Parathyroid adenoma (tissue), 2 donors: ENCODE results near the gene RIOK3.

Experiments used
- H2AFZ ChIP-seq: fragments of 300-600 bp; sonication (generic); one replicate; pipeline ENCODE4 v1.7.0; 2017; ENCODE audit warnings: antibody characterized with exemption, mild to moderate bottlenecking
- H3K27ac ChIP-seq: fragments of 300-600 bp; sonication (generic); one replicate; pipeline ENCODE4 v1.7.0; 2017
- H3K27me3 ChIP-seq: fragments of 300-600 bp; sonication (generic); one replicate; pipeline ENCODE4 v1.7.0; 2017; ENCODE audit warnings: low read length; ENCODE audit not compliant: control insufficient read depth, insufficient read depth
- H3K36me3 ChIP-seq: fragments of 300-600 bp; sonication (generic); one replicate; pipeline ENCODE4 v1.7.0; 2017; ENCODE audit warnings: low read length; ENCODE audit not compliant: control insufficient read depth, insufficient read depth
- H3K4me1 ChIP-seq: fragments of 300-600 bp; sonication (generic); one replicate; pipeline ENCODE4 v1.7.0; 2017; ENCODE audit warnings: control low read depth
- H3K4me2 ChIP-seq: fragments of 300-600 bp; sonication (generic); one replicate; pipeline ENCODE4 v1.7.0; 2017; ENCODE audit warnings: low read length
- H3K4me3 ChIP-seq: fragments of 300-600 bp; sonication (generic); one replicate; pipeline ENCODE4 v1.7.0; 2017; ENCODE audit warnings: low read depth, low read length
- H3K79me2 ChIP-seq: fragments of 300-600 bp; sonication (generic); one replicate; pipeline ENCODE4 v1.7.0; 2017; ENCODE audit warnings: control low read depth
- H3K9ac ChIP-seq: fragments of 300-600 bp; sonication (generic); one replicate; pipeline ENCODE4 v1.7.0; 2017; ENCODE audit warnings: mild to moderate bottlenecking
- H3K9me3 ChIP-seq: fragments of 300-600 bp; sonication (generic); one replicate; pipeline ENCODE4 v1.7.0; 2017; ENCODE audit warnings: low read length; ENCODE audit not compliant: control insufficient read depth
- TF ChIP-seq, protein P1 (sequence below): fragments of 300-600 bp; sonication (generic); IDR thresholded peaks from one replicate; pipeline ENCODE4 v1.7.0; 2017; ENCODE audit warnings: antibody characterized with exemption, mild to moderate bottlenecking
- donor health status: primary hyperparathyroidism.

The RIOK3 gene

DNA sequence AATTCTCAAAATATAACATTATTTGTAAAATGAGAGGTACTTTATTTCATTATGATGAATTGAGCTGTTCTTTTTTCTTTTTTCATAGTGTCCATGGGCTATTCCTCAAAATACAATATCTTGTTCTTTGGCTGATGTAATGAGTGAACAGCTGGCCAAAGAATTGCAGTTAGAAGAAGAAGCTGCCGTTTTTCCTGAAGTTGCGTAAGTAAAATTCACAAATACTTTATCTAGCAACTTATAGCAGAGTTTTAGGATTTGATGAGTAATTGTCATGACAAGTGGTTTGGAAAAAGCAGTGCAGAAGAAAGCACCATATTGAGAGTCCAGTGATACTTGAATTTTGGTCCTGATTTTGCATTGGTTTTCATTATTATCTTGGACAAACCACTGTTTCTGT, 9.8 kb downstream of the RIOK3 start:
- no peaks in the 10 kb centered on the region for H3K36me3 ChIP-seq
- H3K27ac ChIP-seq, result no peak overlapping the region
- H3K4me1 ChIP-seq, result peaks cover 30% of the 10 kb centered on the region

DNA sequence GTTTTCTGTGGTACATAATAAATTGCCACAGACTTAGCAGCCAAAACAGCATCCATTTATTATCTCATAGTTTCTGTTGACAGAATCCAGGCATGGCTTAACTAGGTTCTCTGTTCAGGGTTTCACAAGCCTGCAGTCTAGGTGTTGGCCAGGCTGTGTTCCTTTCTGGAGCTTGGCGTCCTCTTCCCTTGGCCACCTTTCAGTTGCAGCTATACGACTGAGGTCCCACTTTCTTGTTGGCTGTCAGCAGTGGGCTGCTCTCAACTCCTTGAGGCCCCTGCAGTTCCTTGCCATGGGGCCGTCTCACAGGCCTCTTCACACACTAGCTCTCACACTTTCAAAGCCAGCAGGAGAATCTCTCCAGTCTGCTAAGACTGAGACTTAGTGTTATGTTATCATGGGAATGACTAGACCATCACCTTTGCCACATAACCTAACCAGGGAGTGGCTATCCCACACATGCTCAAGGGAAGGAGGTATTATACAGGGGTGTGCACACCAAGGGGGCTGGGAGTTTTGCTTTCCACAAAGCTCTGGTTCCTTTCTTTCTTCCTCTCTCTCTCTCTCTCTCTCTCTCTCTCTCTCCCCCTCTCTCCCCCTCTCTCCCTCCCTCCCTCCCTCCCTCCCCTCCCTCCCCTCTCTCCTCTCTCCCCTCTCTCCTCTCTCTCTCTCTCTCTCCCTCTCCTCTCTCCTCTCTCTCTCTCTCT, 15.8 kb downstream of the RIOK3 start:
- no peak overlapping the region for H3K9ac ChIP-seq
- H3K4me1 ChIP-seq, result no peaks in the 10 kb centered on the region
- TF ChIP-seq, protein P1, sequence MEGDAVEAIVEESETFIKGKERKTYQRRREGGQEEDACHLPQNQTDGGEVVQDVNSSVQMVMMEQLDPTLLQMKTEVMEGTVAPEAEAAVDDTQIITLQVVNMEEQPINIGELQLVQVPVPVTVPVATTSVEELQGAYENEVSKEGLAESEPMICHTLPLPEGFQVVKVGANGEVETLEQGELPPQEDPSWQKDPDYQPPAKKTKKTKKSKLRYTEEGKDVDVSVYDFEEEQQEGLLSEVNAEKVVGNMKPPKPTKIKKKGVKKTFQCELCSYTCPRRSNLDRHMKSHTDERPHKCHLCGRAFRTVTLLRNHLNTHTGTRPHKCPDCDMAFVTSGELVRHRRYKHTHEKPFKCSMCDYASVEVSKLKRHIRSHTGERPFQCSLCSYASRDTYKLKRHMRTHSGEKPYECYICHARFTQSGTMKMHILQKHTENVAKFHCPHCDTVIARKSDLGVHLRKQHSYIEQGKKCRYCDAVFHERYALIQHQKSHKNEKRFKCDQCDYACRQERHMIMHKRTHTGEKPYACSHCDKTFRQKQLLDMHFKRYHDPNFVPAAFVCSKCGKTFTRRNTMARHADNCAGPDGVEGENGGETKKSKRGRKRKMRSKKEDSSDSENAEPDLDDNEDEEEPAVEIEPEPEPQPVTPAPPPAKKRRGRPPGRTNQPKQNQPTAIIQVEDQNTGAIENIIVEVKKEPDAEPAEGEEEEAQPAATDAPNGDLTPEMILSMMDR, result no peak
- no peaks in the 10 kb centered on the region for H3K9me3 ChIP-seq
- H3K79me2 ChIP-seq, result peaks cover 2% of the 10 kb centered on the region
- no peak overlapping the region for H2AFZ ChIP-seq
- H3K27me3 ChIP-seq, result no peaks in the 10 kb centered on the region
- H3K27ac ChIP-seq, result no peak overlapping the region
- H3K36me3 ChIP-seq, result no peaks in the 10 kb centered on the region
- H3K4me2 ChIP-seq, result no peak overlapping the region
- H3K4me3 ChIP-seq, result no peak overlapping the region

More for the DNA sequence above, 9.8 kb downstream of the RIOK3 start:
- Histone ChIP-seq H3K9ac (no peak overlapping the region), H2AFZ (no peak overlapping the region), H3K9me3 (no peaks in the 10 kb centered on the region), H3K79me2 (peaks cover 32% of the 10 kb centered on the region), H3K4me3 (no peak overlapping the region), H3K27me3 (no peaks in the 10 kb centered on the region), H3K4me2 (no peak overlapping the region)
- TF ChIP-seq, protein P1, result no peak

DNA sequence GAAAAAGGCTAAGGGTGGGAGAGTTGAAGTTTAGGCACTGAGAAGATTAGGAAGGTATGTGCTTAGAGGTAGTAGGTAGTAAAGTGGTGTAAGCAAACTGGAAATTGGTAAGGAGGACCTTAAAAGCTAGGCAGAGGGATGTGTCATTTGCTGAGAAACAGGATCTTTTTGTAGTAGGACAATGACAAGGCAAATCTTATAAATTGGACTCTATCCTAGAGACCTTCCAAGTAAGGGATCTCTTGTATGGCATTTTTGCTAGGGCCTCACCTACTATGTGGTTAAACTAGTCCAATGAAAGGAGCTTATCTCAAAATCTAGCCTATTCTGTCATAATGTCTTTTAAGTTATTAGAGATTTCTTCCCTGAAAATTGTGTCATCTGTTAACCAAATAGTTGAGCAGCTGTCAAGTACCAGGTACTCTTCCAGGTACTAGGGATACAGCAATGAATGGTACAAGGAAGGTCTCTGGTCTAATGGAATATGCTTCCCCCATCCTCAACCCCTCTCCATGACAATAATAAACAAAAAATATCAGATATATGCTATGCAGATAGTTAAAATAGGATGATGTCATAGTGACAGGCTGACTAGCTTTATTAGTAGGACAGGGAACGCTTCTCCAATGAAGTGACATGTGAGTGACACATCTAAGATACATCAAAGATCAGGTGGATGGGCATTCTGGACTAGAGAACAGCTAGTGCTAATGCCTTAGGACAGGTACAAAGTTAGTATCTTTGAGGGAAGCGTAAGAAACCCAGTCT, 17.7 kb downstream of the RIOK3 start:
- Histone ChIP-seq H3K27ac (no peak overlapping the region), H3K4me2 (no peak overlapping the region), H3K9ac (no peak overlapping the region), H3K79me2 (no peaks in the 10 kb centered on the region), H3K9me3 (no peaks in the 10 kb centered on the region), H2AFZ (no peak overlapping the region), H3K4me1 (no peaks in the 10 kb centered on the region), H3K36me3 (no peaks in the 10 kb centered on the region), H3K27me3 (no peaks in the 10 kb centered on the region), H3K4me3 (no peak overlapping the region)
- TF ChIP-seq, protein P1, result no peak

DNA sequence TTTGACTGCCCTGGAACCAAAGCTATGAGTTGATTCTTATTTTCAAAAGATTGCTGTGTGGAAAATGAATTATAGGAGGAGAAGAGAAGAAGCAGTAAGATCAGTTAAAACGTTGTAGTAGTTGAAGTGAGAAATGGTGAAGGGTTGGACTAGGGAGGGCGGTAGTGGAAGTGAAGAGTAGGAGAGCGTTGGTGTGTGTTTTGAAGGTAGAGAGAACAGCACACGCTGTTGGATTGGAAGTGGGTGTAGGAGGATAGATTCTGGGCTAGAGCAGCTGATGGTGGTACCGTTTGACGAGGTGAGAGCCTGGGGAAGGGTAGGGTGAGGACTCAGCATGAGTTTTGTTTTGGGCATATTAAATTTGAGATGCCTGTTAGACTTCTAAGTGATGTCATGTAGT, 18.4 kb downstream of the RIOK3 start:
- no peak overlapping the region for H2AFZ ChIP-seq
- TF ChIP-seq, protein P1, result no peak

More for the DNA sequence above, 18.4 kb downstream of the RIOK3 start:
- no peak overlapping the region for H3K4me3 ChIP-seq
- H3K27me3 ChIP-seq, result no peaks in the 10 kb centered on the region
- no peak overlapping the region for H3K27ac ChIP-seq
- no peak overlapping the region for H3K4me2 ChIP-seq
- H3K9ac ChIP-seq, result no peak overlapping the region
- no peaks in the 10 kb centered on the region for H3K79me2 ChIP-seq
- no peaks in the 10 kb centered on the region for H3K4me1 ChIP-seq
- no peaks in the 10 kb centered on the region for H3K36me3 ChIP-seq
- H3K9me3 ChIP-seq, result no peaks in the 10 kb centered on the region
